Activated CD4-positive, CD25-positive, alpha-beta regulatory T cell treated with anti-CD3 and anti-CD28 coated beads, Interleukin-2, amount 50 U/mL, for 72 hours (primary cell): ENCODE results near the gene STIP1.
A peak's percentile ranks its signal among the peaks of the same experiment; 100 is the strongest.
"Not testable (repeated sequence)": the region's sequence is repeated elsewhere in the genome, so short reads cannot be mapped to it uniquely, and the experiment has no call there.

Source experiments
- DNase-seq: peaks from one replicate; pipeline ENCODE4 v3.0.0; 2021

The STIP1 gene

GRCh38 chr11:64161037-64161436 lies 24.9 kb upstream of the STIP1 start:
- DNase-seq, result no peak

GRCh38 chr11:64162769-64163168 lies 23.2 kb upstream of the STIP1 start:
- not testable (repeated sequence) for DNase-seq

GRCh38 chr11:64163951-64164350 lies 22.0 kb upstream of the STIP1 start:
- no peak for DNase-seq

- DNase-seq, result no peak
Observed at GRCh38 chr11:64164392-64165312, 21.3 kb upstream of the STIP1 start.

- DNase-seq, result no peak
Observed at GRCh38 chr11:64165481-64165841, 20.5 kb upstream of the STIP1 start.

- peak; percentile 78 for DNase-seq
Observed at GRCh38 chr11:64165842-64166635, 19.9 kb upstream of the STIP1 start, which contains the start of gene MACROD1. TSS of gene MACROD1 (minus strand) at chr11:64166113. CDS start at chr11:64165994, 119 bp downstream.

GRCh38 chr11:64170419-64170818 lies 15.6 kb upstream of the STIP1 start:
- no peak for DNase-seq

- no peak for DNase-seq
Observed at GRCh38 chr11:64173616-64174355, 12.2 kb upstream of the STIP1 start.

GRCh38 chr11:64176751-64177150 lies 9.2 kb upstream of the STIP1 start:
- no peak for DNase-seq

- DNase-seq, result no peak
Observed at GRCh38 chr11:64178203-64178602, 7.8 kb upstream of the STIP1 start.

GRCh38 chr11:64178951-64179639 lies 6.9 kb upstream of the STIP1 start:
- no peak for DNase-seq

GRCh38 chr11:64180891-64181290 lies 5.1 kb upstream of the STIP1 start:
- DNase-seq, result no peak

- DNase-seq, result peak; percentile 54
Observed at GRCh38 chr11:64181506-64182411, 4.2 kb upstream of the STIP1 start.

GRCh38 chr11:64183890-64184289 lies 2.1 kb upstream of the STIP1 start:
- no peak for DNase-seq

- no peak for DNase-seq
Observed at GRCh38 chr11:64185175-64185692, 737 bp upstream of the STIP1 start.

- DNase-seq, result peak; percentile 47
Observed at GRCh38 chr11:64186492-64187165, 658 bp downstream of the STIP1 start.

- no peak for DNase-seq
Observed at GRCh38 chr11:64192434-64192833, 6.5 kb downstream of the STIP1 start.

GRCh38 chr11:64196626-64197025 lies 10.7 kb downstream of the STIP1 start:
- no peak for DNase-seq

GRCh38 chr11:64198511-64198910 lies 12.5 kb downstream of the STIP1 start:
- DNase-seq, result no peak

- DNase-seq, result no peak
Observed at GRCh38 chr11:64201543-64201942, 15.6 kb downstream of the STIP1 start.

GRCh38 chr11:64202992-64203391 lies 17.0 kb downstream of the STIP1 start:
- DNase-seq, result no peak
